Liver (tissue), 9 donors: ENCODE results near the gene PTCH2. TPM values are rescaled to one million over a fixed set of nuclear protein-coding genes. Genes with fewer than 3 reads are reported as not detected.

Experiments
- DNase-seq: peaks from one replicate; pipeline ENCODE4 v3.0.0-alpha.2; 2017; ENCODE audit warnings: low spot score
- H3K27ac ChIP-seq, 2 donors: one replicate each; pipeline ENCODE4 v1.7.0; 2013; ENCODE audit warnings: inconsistent platforms in 2 of 2, low read length in 2 of 2, control low read depth in 1 of 2, low read depth in 1 of 2, mild to moderate bottlenecking in 1 of 2
- H3K27me3 ChIP-seq, 4 donors: one replicate each; pipeline versions ENCODE4 v1.6.1 to v1.7.0; 2013; ENCODE audit warnings: low read length in 3 of 4, inconsistent platforms in 1 of 4, mild to moderate bottlenecking in 1 of 4, moderate library complexity in 1 of 4; ENCODE audit not compliant: control insufficient read depth in 4 of 4, insufficient read depth in 4 of 4
- H3K36me3 ChIP-seq, 4 donors: one replicate each; pipeline versions ENCODE4 v1.6.1 to v1.7.0; 2013; ENCODE audit warnings: low read length in 3 of 4, mild to moderate bottlenecking in 3 of 4, low read depth in 1 of 4, moderate library complexity in 1 of 4; ENCODE audit not compliant: control insufficient read depth in 4 of 4, insufficient read depth in 3 of 4
- H3K4me1 ChIP-seq, 4 donors: one replicate each; pipeline versions ENCODE4 v1.6.1 to v1.7.0; 2013; ENCODE audit warnings: low read length in 3 of 4, mild to moderate bottlenecking in 3 of 4, moderate library complexity in 1 of 4; ENCODE audit not compliant: control insufficient read depth in 4 of 4, insufficient read depth in 4 of 4
- H3K4me3 ChIP-seq, 3 donors: one replicate each; pipeline versions ENCODE4 v1.6.1 to v1.7.0; 2013; ENCODE audit warnings: low read length in 3 of 3, control low read depth in 1 of 3, low read depth in 1 of 3, mild to moderate bottlenecking in 1 of 3
- H3K9ac ChIP-seq, 2 donors: one replicate each; pipeline ENCODE4 v1.7.0; 2013; ENCODE audit warnings: low read length in 2 of 2, mild to moderate bottlenecking in 2 of 2, moderate library complexity in 2 of 2, control low read depth in 1 of 2, low read depth in 1 of 2
- H3K9me3 ChIP-seq, 4 donors: one replicate each; pipeline versions ENCODE4 v1.6.1 to v1.7.0; 2013; ENCODE audit warnings: low read length in 3 of 4; ENCODE audit not compliant: control insufficient read depth in 4 of 4
- EGR1 ChIP-seq, 2 donors: IDR thresholded peaks; 2 replicates each; pipeline ENCODE4 v1.6.1; 2016 to 2018; ENCODE audit warnings: antibody characterized with exemption in 2 of 2, low read depth in 2 of 2
- FOXA1 ChIP-seq: IDR thresholded peaks from 2 replicates; pipeline ENCODE4 v1.6.1; 2016; ENCODE audit warnings: antibody characterized with exemption
- FOXA2 ChIP-seq: IDR thresholded peaks from 2 replicates; pipeline ENCODE4 v1.6.1; 2016; ENCODE audit warnings: antibody characterized with exemption
- GABPA ChIP-seq, 2 donors: IDR thresholded peaks in 1 of 2; conservative IDR thresholded peaks in 1 of 2; 2 replicates each; pipeline ENCODE4 v1.6.1; 2016; ENCODE audit warnings: antibody characterized with exemption in 2 of 2, mild to moderate bottlenecking in 1 of 2, moderate library complexity in 1 of 2
- HNF4A ChIP-seq, 2 donors: conservative IDR thresholded peaks; 2 replicates each; pipeline ENCODE4 v1.6.1; 2016; ENCODE audit warnings: antibody characterized with exemption in 2 of 2, mild to moderate bottlenecking in 2 of 2
- HNF4G ChIP-seq: IDR thresholded peaks from 2 replicates; pipeline ENCODE4 v1.6.1; 2016; ENCODE audit warnings: antibody characterized with exemption
- MAX ChIP-seq: IDR thresholded peaks from 2 replicates; pipeline ENCODE4 v1.6.1; 2016; ENCODE audit warnings: antibody characterized with exemption
- NR2F2 ChIP-seq: IDR thresholded peaks from 2 replicates; pipeline ENCODE4 v1.6.1; 2016; ENCODE audit warnings: antibody characterized with exemption
- RAD21 ChIP-seq, 2 donors: IDR thresholded peaks; 2 replicates each; pipeline ENCODE4 v1.6.1; 2016; ENCODE audit warnings: antibody characterized with exemption in 2 of 2, mild to moderate bottlenecking in 2 of 2
- RXRA ChIP-seq, 2 donors: IDR thresholded peaks; 2 replicates each; pipeline ENCODE4 v1.6.1; 2017 to 2018; ENCODE audit warnings: antibody characterized with exemption in 2 of 2, mild to moderate bottlenecking in 1 of 2
- SP1 ChIP-seq: IDR thresholded peaks from 2 replicates; pipeline ENCODE4 v1.6.1; 2018; ENCODE audit warnings: antibody characterized with exemption, mild to moderate bottlenecking
- TAF1 ChIP-seq: conservative IDR thresholded peaks from 2 replicates; pipeline ENCODE4 v1.6.1; 2016; ENCODE audit warnings: antibody characterized with exemption, mild to moderate bottlenecking
- YY1 ChIP-seq: IDR thresholded peaks from 2 replicates; pipeline ENCODE4 v1.6.1; 2016; ENCODE audit warnings: antibody characterized with exemption, mild to moderate bottlenecking
- ZBTB33 ChIP-seq: IDR thresholded peaks from 2 replicates; pipeline ENCODE4 v1.6.1; 2016; ENCODE audit warnings: antibody characterized with exemption
- WGBS: extraction: QIAGEN DNeasy Blood & Tissue Kit; methylation state at CpG from one replicate; pipeline ENCODE4 v1.1.7; 2013; 5-methylcytosine and 5-hydroxymethylcytosine counted together
- polyA plus RNA-seq, 2 donors: library from polyadenylated mRNA; stranded (reverse) in 1 of 2; unstranded in 1 of 2; fragments of 200-250 nt in 1 of 2; fragments of >200 nt in 1 of 2; fragmentation: Nextera tagmentation in 1 of 2; extraction: Ambion mirVana in 1 of 2; gene quantifications; one replicate each; pipeline versions ENCODE4 v1.2.1 to v1.2.3, GENCODE V29; 2013 to 2015
- total RNA-seq, 2 donors: library from RNA; depleted of rRNA; stranded (reverse); fragments of >200 nt; gene quantifications; one replicate each; pipeline ENCODE4 v1.2.3, GENCODE V29; 2014
- TF ChIP-seq, protein P1 (sequence below): IDR thresholded peaks from 2 replicates; pipeline ENCODE4 v1.6.1; 2016; ENCODE audit warnings: antibody characterized with exemption, mild to moderate bottlenecking
- TF ChIP-seq, protein P2 (sequence below): fragments of 150-350 bp; IDR thresholded peaks from 2 replicates; pipeline ENCODE4 v1.5.1; 2017; ENCODE audit warnings: improper control_type of control experiment, low read depth, low read length; ENCODE audit not compliant: missing input control
- donor health status: healthy.
- donor health status: healthy.
- donor health status: healthy.
- donor health status: healthy.
- donor health status: healthy.

Gene PTCH2
- total and polyA plus RNA-seq, 4 donors: 0.14 to 0.24 (median 0.16) TPM

DNA sequence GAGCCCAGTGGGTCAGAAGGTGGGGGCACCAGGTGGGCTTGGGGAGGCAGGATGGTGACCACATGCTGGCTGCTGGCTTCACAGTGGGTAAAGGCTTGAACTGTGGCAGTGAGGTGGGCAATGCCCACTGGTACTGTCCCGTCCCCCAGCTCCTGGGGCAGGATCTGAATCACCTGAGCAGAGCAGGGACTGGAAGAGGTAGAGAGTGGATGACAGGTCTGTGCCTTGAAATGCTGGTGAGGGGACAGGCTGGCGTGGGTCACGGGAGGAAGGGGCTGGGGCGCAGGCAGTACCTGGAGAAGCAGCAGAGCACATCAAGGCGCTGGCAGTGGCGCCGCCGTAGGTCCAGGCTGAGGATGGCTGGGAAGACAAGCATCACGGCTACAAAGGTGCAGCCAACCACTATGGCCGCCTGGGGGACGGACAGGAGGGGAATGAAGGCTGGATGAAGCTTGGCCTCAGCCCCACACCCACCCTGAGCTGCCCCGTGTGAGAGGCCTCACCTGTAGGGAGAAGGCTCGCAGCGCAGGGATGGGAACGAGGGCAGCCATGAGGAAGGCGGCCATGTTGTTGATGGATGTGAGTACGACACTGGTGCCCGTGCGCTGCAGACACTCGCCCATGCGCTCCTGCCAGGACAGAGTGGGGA is 14.9 kb downstream of the PTCH2 start:
- no peaks in the 10 kb centered on the region for H3K36me3 ChIP-seq
- peaks cover 0 to 3% (median 1%) of the 10 kb centered on the region in 4 donors for H3K4me1 ChIP-seq
- H3K27me3 ChIP-seq: no peaks in the 10 kb centered on the region
- TF ChIP-seq RXRA (IDR thresholded peaks at IDR 0.05): no peak
- TF ChIP-seq YY1: no peak
- no peak for TF ChIP-seq HNF4A (conservative IDR thresholded peaks at IDR 0.05)
- TF ChIP-seq GABPA (IDR thresholded peaks at IDR 0.05 in 1 of 2, conservative IDR thresholded peaks at IDR 0.05 in 1 of 2): no peak
- TF ChIP-seq NR2F2: no peak
- no peak for TF ChIP-seq SP1
- no peak for TF ChIP-seq TAF1
- TF ChIP-seq RAD21 (IDR thresholded peaks at IDR 0.05): no peak
- no peak overlapping the region for H3K4me3 ChIP-seq
- DNase-seq: no peak
- WGBS: 98% methylated on average over 21 of the region's 21 CpGs
- no peak overlapping the region for H3K9ac ChIP-seq
- no peaks in the 10 kb centered on the region for H3K9me3 ChIP-seq
- H3K27ac ChIP-seq: no peak overlapping the region

DNA sequence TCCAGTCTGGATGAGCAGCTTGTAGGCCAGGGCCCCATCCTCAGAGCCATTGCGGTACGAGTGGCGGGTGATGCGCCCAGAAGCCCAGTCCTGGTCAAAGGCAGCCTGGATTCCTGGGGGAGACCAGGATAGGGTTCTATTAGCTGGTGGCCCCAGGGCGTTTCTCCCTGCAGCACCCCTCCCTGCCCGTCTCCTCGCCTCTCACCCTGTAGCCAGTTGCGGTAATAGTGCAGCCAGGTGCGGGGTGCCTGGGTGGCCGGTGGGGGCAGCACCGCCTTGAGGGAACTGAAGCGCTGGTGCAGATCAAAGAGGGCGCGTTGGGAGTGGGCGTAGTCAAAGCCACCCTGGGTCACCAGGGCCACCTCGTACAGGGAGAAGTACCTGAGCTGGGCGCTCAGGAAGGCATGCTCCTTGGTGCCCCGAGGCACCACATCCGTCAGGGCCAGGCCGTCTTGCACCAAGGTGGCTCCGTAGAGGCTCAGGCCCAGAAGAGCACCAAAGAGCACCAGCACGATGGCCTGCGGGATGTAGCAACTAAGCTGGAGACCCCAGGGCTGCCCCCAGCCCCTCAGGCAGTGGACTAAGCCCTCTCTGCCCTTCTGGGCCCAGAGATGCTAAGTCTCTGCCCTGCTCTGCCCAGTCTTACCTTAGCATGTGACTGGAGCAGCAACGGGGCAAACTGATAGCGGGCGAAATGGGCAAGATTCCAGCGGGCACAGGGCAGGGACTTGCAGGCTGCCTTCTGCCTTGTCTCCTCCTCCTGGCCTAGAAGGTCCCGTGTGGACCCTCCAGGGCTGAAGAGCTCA is 15.7 kb downstream of the PTCH2 start:
- H3K4me1 ChIP-seq: peaks cover 0 to 3% (median 1%) of the 10 kb centered on the region in 4 donors

More for the DNA sequence above, 15.7 kb downstream of the PTCH2 start:
- WGBS: 92% methylated on average over 28 of the region's 28 CpGs
- H3K27me3 ChIP-seq: no peaks in the 10 kb centered on the region
- DNase-seq: no peak
- no peak overlapping the region for H3K4me3 ChIP-seq
- H3K27ac ChIP-seq: no peak overlapping the region
- no peak overlapping the region for H3K9ac ChIP-seq
- H3K36me3 ChIP-seq: no peaks in the 10 kb centered on the region
- no peaks in the 10 kb centered on the region for H3K9me3 ChIP-seq
- TF ChIP-seq MAX: no peak
- no peak for TF ChIP-seq TAF1
- no peak for TF ChIP-seq HNF4G
- no peak for TF ChIP-seq YY1
- no peak for TF ChIP-seq SP1
- no peak for TF ChIP-seq FOXA1
- TF ChIP-seq, protein P1, sequence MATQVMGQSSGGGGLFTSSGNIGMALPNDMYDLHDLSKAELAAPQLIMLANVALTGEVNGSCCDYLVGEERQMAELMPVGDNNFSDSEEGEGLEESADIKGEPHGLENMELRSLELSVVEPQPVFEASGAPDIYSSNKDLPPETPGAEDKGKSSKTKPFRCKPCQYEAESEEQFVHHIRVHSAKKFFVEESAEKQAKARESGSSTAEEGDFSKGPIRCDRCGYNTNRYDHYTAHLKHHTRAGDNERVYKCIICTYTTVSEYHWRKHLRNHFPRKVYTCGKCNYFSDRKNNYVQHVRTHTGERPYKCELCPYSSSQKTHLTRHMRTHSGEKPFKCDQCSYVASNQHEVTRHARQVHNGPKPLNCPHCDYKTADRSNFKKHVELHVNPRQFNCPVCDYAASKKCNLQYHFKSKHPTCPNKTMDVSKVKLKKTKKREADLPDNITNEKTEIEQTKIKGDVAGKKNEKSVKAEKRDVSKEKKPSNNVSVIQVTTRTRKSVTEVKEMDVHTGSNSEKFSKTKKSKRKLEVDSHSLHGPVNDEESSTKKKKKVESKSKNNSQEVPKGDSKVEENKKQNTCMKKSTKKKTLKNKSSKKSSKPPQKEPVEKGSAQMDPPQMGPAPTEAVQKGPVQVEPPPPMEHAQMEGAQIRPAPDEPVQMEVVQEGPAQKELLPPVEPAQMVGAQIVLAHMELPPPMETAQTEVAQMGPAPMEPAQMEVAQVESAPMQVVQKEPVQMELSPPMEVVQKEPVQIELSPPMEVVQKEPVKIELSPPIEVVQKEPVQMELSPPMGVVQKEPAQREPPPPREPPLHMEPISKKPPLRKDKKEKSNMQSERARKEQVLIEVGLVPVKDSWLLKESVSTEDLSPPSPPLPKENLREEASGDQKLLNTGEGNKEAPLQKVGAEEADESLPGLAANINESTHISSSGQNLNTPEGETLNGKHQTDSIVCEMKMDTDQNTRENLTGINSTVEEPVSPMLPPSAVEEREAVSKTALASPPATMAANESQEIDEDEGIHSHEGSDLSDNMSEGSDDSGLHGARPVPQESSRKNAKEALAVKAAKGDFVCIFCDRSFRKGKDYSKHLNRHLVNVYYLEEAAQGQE: no peak
- TF ChIP-seq RXRA (IDR thresholded peaks at IDR 0.05): no peak
- no peak for TF ChIP-seq FOXA2
- TF ChIP-seq NR2F2: no peak
- TF ChIP-seq, protein P2, sequence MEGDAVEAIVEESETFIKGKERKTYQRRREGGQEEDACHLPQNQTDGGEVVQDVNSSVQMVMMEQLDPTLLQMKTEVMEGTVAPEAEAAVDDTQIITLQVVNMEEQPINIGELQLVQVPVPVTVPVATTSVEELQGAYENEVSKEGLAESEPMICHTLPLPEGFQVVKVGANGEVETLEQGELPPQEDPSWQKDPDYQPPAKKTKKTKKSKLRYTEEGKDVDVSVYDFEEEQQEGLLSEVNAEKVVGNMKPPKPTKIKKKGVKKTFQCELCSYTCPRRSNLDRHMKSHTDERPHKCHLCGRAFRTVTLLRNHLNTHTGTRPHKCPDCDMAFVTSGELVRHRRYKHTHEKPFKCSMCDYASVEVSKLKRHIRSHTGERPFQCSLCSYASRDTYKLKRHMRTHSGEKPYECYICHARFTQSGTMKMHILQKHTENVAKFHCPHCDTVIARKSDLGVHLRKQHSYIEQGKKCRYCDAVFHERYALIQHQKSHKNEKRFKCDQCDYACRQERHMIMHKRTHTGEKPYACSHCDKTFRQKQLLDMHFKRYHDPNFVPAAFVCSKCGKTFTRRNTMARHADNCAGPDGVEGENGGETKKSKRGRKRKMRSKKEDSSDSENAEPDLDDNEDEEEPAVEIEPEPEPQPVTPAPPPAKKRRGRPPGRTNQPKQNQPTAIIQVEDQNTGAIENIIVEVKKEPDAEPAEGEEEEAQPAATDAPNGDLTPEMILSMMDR: no peak
- TF ChIP-seq GABPA (IDR thresholded peaks at IDR 0.05 in 1 of 2, conservative IDR thresholded peaks at IDR 0.05 in 1 of 2): no peak
- TF ChIP-seq ZBTB33: no peak
- no peak for TF ChIP-seq EGR1 (IDR thresholded peaks at IDR 0.05; ENCODE audit: low read depth in 2 of 2)
